Adipocyte (in vitro differentiated cells): ENCODE data around the gene ELMO1.
A peak's percentile ranks its signal among the peaks of the same experiment; 100 is the strongest.

Source experiments
- DNase-seq: peaks from one replicate; pipeline ENCODE4 v3.0.0-alpha.2; 2015; ENCODE audit warnings: low read depth
- H3K27me3 ChIP-seq: replicated peaks from 2 replicates; pipeline ENCODE4 v1.7.0; 2013; ENCODE audit warnings: mild to moderate bottlenecking, low read length, moderate library complexity; ENCODE audit not compliant: control insufficient read depth, insufficient read depth
- H3K36me3 ChIP-seq: 2 replicates; pipeline ENCODE4 v1.7.0; 2013; ENCODE audit warnings: low read length, mild to moderate bottlenecking, moderate library complexity; ENCODE audit not compliant: control insufficient read depth, insufficient read depth, severe bottlenecking
- H3K4me1 ChIP-seq: 2 replicates; pipeline ENCODE4 v1.7.0; 2013; ENCODE audit warnings: mild to moderate bottlenecking, low read length, moderate library complexity; ENCODE audit not compliant: control insufficient read depth, insufficient read depth
- H3K4me3 ChIP-seq: 2 replicates; pipeline ENCODE4 v1.7.0; 2013; ENCODE audit warnings: mild to moderate bottlenecking, low read length, moderate library complexity
- H3K9ac ChIP-seq: 2 replicates; pipeline ENCODE4 v1.7.0; 2013; ENCODE audit warnings: mild to moderate bottlenecking, low read length, moderate library complexity
- H3K9me3 ChIP-seq: 2 replicates; pipeline ENCODE4 v1.7.0; 2013; ENCODE audit warnings: mild to moderate bottlenecking, low read length, moderate library complexity; ENCODE audit not compliant: control insufficient read depth

The ELMO1 gene

DNA sequence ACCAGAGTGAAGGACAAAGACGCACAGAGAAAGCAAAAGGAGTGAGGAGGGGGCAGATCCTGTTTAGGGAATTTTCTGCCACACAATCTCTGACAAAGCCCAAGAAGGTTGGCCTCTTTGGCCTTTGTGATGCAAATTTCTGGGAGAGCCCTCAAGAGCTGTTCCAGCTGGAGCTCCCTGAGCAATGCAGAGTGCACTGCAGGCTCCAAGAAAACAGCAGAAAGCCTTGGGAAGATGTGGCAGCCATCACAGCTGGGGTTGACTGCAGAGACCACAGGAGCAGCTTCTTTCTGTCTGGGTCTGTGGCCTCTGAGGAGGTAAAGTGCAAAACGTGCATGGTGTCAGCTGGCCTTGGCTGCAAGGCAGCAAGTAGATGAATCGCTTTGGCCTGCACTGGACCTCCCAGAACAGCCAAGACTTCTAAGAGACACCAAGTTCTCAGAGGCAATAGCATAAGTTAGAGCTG lies 200.2 kb downstream of the ELMO1 start:
- no peak overlapping the region for H3K9ac ChIP-seq
- H3K4me3 ChIP-seq: no peak overlapping the region
- H3K4me1 ChIP-seq: no peaks in the 10 kb centered on the region
- no peak for DNase-seq
- H3K36me3 ChIP-seq: no peaks in the 10 kb centered on the region
- H3K9me3 ChIP-seq: no peaks in the 10 kb centered on the region
- H3K27me3 ChIP-seq: no peaks in the 10 kb centered on the region

GRCh38 chr7:37247861-37248260 lies 200.8 kb downstream of the ELMO1 start:
- Histone ChIP-seq H3K4me3 (no peak overlapping the region), H3K27me3 (no peaks in the 10 kb centered on the region), H3K9me3 (no peaks in the 10 kb centered on the region), H3K36me3 (no peaks in the 10 kb centered on the region), H3K9ac (no peak overlapping the region), H3K4me1 (no peaks in the 10 kb centered on the region)
- DNase-seq: peak; percentile 62

DNA sequence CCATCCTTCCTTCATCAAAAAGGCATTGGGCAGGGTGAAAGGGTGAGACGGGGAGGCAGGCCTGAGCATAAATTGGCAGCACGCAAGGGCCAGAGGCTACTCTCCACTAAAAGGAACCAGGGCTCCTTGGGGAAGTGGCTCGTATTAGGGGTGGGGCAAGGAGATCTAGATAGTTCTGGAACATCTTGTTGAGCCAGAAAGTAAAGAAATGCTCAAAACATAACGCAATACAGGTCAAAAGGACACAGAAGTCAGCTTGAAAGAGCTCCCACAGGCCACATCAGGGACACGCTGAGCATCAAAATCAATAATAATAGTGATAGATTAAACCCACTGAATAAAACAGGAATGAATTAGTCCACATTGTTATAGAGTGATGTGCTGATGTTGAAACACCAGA lies 203.1 kb downstream of the ELMO1 start:
- Histone ChIP-seq H3K36me3 (no peaks in the 10 kb centered on the region), H3K9me3 (no peaks in the 10 kb centered on the region), H3K9ac (no peak overlapping the region), H3K4me3 (no peak overlapping the region), H3K4me1 (no peaks in the 10 kb centered on the region), H3K27me3 (no peaks in the 10 kb centered on the region)
- DNase-seq: no peak

DNA sequence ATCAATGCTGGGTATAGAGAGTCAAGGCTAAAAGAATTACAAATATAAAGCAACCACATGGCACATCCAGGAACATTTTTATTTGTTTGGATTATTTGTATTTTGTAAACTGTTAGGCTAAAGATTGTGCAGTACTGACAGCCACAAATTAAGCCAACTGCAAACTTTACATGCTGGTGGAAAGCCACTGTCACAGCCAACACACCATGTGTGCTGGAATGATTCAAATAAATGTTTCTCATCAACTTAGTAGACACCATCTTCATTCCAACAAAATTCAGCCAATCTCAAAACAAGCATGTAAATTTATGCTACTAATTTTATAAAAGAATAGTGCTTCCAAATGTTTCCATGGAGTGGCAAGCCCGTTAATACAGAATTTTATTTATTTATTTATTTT lies 211.8 kb downstream of the ELMO1 start:
- no peak for DNase-seq

DNA sequence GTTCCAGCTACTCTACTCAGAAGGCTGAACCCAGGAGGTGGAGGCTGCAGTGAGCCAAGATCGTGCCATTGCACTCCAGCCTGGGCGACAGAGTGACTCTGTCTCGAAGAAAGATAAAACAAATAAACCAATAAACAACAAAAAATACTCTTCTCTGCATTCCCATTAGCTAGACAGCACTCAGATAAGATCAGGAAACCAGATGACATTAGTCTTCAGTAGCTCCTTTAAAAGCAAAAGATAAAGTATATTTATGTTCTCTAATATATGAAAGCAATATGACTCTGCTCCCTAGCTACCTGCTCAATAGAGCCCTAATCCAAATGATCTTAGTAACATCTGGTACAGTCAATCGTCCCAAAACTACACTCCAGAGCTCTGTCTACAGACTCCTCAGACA lies 212.9 kb downstream of the ELMO1 start:
- DNase-seq: no peak
- no peaks in the 10 kb centered on the region for H3K36me3 ChIP-seq
- no peaks in the 10 kb centered on the region for H3K4me1 ChIP-seq
- no peaks in the 10 kb centered on the region for H3K9me3 ChIP-seq
- H3K9ac ChIP-seq: no peak overlapping the region
- H3K4me3 ChIP-seq: no peak overlapping the region
- peaks cover 3% of the 10 kb centered on the region for H3K27me3 ChIP-seq

More for the DNA sequence above, 211.8 kb downstream of the ELMO1 start:
- no peaks in the 10 kb centered on the region for H3K9me3 ChIP-seq
- no peak overlapping the region for H3K4me3 ChIP-seq
- peaks cover 3% of the 10 kb centered on the region for H3K27me3 ChIP-seq
- H3K4me1 ChIP-seq: no peaks in the 10 kb centered on the region
- no peak overlapping the region for H3K9ac ChIP-seq
- no peaks in the 10 kb centered on the region for H3K36me3 ChIP-seq

- Histone ChIP-seq H3K36me3 (no peaks in the 10 kb centered on the region), H3K9me3 (no peaks in the 10 kb centered on the region), H3K4me3 (no peak overlapping the region), H3K4me1 (peaks cover 9% of the 10 kb centered on the region), H3K27me3 (peaks cover 3% of the 10 kb centered on the region), H3K9ac (no peak overlapping the region)
- peak; percentile 24 for DNase-seq
Measured at GRCh38 chr7:37234928-37235327, 213.7 kb downstream of the ELMO1 start.

- Histone ChIP-seq H3K9me3 (no peaks in the 10 kb centered on the region), H3K36me3 (no peaks in the 10 kb centered on the region), H3K27me3 (peaks cover 3% of the 10 kb centered on the region), H3K9ac (no peak overlapping the region), H3K4me3 (no peak overlapping the region), H3K4me1 (peaks cover 9% of the 10 kb centered on the region)
- DNase-seq: no peak
Measured at GRCh38 chr7:37234334-37234733, 214.3 kb downstream of the ELMO1 start.

- Histone ChIP-seq H3K27me3 (peaks cover 3% of the 10 kb centered on the region), H3K4me3 (no peak overlapping the region), H3K4me1 (peaks cover 9% of the 10 kb centered on the region), H3K9me3 (no peaks in the 10 kb centered on the region), H3K9ac (no peak overlapping the region), H3K36me3 (no peaks in the 10 kb centered on the region)
- DNase-seq: no peak
Measured at GRCh38 chr7:37231613-37232012, 217.1 kb downstream of the ELMO1 start.

DNA sequence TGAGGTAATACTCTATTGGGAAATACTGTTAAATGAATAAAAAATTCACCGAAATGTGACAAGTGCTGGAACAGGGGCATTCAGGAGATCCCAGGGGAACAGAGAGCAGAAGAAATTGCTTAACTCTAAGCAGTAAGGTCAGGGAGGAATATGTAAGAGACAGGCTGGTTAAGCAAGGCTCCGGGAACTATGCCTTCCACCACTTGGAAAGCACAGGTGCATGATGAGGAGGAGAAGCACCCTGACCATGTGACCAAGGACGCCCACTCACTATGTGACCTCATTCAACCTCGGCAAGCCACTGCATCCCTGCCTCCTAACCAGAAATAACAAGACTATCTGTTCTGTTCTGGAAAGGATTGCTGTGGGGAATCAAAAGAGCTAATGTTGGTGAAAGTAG lies 218.4 kb downstream of the ELMO1 start:
- H3K9ac ChIP-seq: no peak overlapping the region
- H3K36me3 ChIP-seq: no peaks in the 10 kb centered on the region
- H3K27me3 ChIP-seq: peaks cover 5% of the 10 kb centered on the region
- peaks cover 9% of the 10 kb centered on the region for H3K4me1 ChIP-seq
- no peaks in the 10 kb centered on the region for H3K9me3 ChIP-seq
- peak; percentile 46 for DNase-seq
- no peak overlapping the region for H3K4me3 ChIP-seq

DNA sequence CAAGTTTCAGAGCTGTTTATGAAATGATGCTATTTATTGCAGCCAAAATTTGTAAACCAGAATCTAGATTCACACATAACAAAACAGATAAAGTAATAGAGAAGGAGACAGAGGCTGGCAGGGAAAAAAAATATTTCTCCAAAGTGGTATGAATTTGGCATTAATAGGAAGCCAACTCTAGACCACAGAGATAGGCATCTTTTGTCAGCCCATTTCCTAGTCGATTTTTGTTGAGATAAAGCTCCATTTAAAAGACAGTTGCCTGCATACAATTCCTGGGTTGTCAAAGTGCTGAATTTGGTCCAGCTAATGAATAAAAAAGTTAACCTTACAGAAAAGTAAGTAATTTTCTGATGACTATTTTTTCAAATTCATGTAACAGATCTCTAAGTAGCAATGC lies 219.3 kb downstream of the ELMO1 start:
- Histone ChIP-seq H3K4me1 (peaks cover 9% of the 10 kb centered on the region), H3K27me3 (peaks cover 5% of the 10 kb centered on the region), H3K9me3 (no peaks in the 10 kb centered on the region), H3K36me3 (no peaks in the 10 kb centered on the region), H3K9ac (no peak overlapping the region), H3K4me3 (no peak overlapping the region)
- DNase-seq: no peak

- H3K9me3 ChIP-seq: no peaks in the 10 kb centered on the region
- no peak overlapping the region for H3K9ac ChIP-seq
- peaks cover 5% of the 10 kb centered on the region for H3K27me3 ChIP-seq
- no peak for DNase-seq
- no peaks in the 10 kb centered on the region for H3K36me3 ChIP-seq
- no peak overlapping the region for H3K4me3 ChIP-seq
- H3K4me1 ChIP-seq: peaks cover 6% of the 10 kb centered on the region
Measured at GRCh38 chr7:37225285-37225969, 223.2 kb downstream of the ELMO1 start.

DNA sequence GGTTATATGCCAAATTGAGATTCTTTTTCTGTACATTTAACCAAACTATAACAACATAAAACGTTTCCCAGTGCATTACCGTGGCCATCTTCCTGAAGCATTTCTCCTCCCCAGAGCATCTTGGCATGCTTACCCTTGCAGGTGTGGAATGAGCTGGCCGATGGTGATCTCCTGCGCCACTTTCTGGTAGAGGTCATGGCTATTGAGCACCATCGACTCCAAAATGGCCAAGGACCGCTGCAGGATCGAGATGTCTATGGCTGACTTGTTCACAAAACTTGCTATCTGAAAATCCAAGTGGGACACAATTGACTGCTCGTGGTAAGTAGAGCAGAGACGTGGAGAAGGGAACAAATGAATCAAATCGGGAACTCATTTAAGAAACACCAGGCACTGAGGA lies 223.9 kb downstream of the ELMO1 start:
- H3K4me3 ChIP-seq: no peak overlapping the region
- no peaks in the 10 kb centered on the region for H3K4me1 ChIP-seq
- H3K9ac ChIP-seq: no peak overlapping the region
- H3K36me3 ChIP-seq: no peaks in the 10 kb centered on the region
- no peaks in the 10 kb centered on the region for H3K9me3 ChIP-seq
- peaks cover 5% of the 10 kb centered on the region for H3K27me3 ChIP-seq
- no peak for DNase-seq
